ENCODE data around the gene BMP5.

Gene BMP5

GRCh38 chr6:55869674-55870073, 5.7 kb downstream of the BMP5 start:
- Histone ChIP-seq H3K36me3 (ENCODE audit: insufficient read depth, low read length) (no peaks in the 10 kb centered on the region), H3K9me3 (replicated peaks; ENCODE audit: low read length) (no peaks in the 10 kb centered on the region), H3K27me3 (ENCODE audit: control insufficient read depth, insufficient read depth, low read length) (peaks cover 5% of the 10 kb centered on the region), H3K9ac (ENCODE audit: low read depth, low read length) (no peak overlapping the region), H3K4me2 (ENCODE audit: low read length) (no peak overlapping the region), H3K4me1 (ENCODE audit: control insufficient read depth, insufficient read depth, low read length) (no peaks in the 10 kb centered on the region), H3K4me3 (ENCODE audit: low read length) (no peak overlapping the region)

DNA sequence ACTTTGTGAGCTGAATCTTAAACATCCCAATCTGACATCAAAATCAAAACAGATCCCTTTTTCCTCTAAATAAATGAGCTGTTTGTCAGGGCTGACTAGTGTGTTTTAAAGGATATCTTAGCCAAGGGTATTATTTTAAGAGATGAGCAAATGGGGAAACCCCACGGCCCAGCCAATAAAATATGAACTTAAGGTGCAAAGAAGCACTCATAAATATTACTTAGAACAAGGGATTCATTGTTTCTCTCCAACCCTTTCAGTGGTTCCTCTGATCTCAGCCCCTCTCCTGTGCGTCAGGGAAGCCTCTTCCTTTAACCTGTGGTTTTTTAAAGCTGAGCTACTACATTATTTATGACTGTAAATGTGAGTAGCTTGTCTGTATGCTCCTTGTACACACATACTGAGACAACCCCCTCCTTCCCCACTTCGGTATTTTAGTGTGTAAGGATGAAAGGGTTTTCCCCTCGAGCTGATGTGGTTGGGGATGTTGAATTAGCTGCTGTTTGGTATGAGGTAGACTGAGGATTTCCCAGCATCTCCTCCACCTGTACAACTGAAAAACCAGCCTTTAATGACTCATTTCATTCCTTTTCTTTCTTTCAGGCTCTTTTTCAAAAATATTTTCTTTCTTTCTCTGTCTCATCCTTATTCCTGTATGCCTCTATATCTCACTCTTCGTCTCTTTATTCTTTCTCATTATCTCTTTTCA, 6.5 kb downstream of the BMP5 start:
- no peaks in the 10 kb centered on the region for H3K9me3 ChIP-seq (replicated peaks; ENCODE audit: low read length)
- no peak overlapping the region for H3K4me3 ChIP-seq (ENCODE audit: low read length)
- H3K4me1 ChIP-seq (ENCODE audit: control insufficient read depth, insufficient read depth, low read length), result no peaks in the 10 kb centered on the region
- peaks cover 5% of the 10 kb centered on the region for H3K27me3 ChIP-seq (ENCODE audit: control insufficient read depth, insufficient read depth, low read length)
- H3K36me3 ChIP-seq (ENCODE audit: insufficient read depth, low read length), result no peaks in the 10 kb centered on the region
- H3K9ac ChIP-seq (ENCODE audit: low read depth, low read length), result no peak overlapping the region
- no peak overlapping the region for H3K4me2 ChIP-seq (ENCODE audit: low read length)

GRCh38 chr6:55868176-55868575, 7.2 kb downstream of the BMP5 start:
- Histone ChIP-seq H3K4me1 (ENCODE audit: control insufficient read depth, insufficient read depth, low read length) (no peaks in the 10 kb centered on the region), H3K27me3 (ENCODE audit: control insufficient read depth, insufficient read depth, low read length) (peaks cover 5% of the 10 kb centered on the region), H3K9me3 (replicated peaks; ENCODE audit: low read length) (no peaks in the 10 kb centered on the region), H3K4me2 (ENCODE audit: low read length) (no peak overlapping the region), H3K4me3 (ENCODE audit: low read length) (no peak overlapping the region), H3K36me3 (ENCODE audit: insufficient read depth, low read length) (no peaks in the 10 kb centered on the region), H3K9ac (ENCODE audit: low read depth, low read length) (no peak overlapping the region)

DNA sequence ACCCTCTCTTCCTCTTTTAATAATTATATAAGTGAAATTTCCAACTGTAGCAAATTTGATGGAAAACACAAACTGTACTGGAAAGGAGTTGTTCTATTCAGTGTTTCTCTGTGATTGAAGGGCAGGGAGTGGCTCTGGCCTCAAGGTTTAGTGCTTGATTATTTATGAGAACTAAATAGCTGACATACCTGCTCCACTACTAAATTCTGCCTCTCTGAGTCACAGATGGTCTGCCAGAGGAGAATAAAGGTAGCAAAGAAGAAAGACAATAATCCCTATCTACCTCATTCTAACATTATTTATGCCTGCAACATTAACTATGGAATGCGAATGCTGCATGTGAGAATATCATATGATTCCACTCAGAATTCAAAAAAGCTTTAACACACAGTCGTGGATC, 9.3 kb downstream of the BMP5 start:
- no peak overlapping the region for H3K4me2 ChIP-seq (ENCODE audit: low read length)
- peaks cover 5% of the 10 kb centered on the region for H3K27me3 ChIP-seq (ENCODE audit: control insufficient read depth, insufficient read depth, low read length)
- H3K4me1 ChIP-seq (ENCODE audit: control insufficient read depth, insufficient read depth, low read length), result no peaks in the 10 kb centered on the region
- H3K9ac ChIP-seq (ENCODE audit: low read depth, low read length), result no peak overlapping the region
- no peaks in the 10 kb centered on the region for H3K9me3 ChIP-seq (replicated peaks; ENCODE audit: low read length)
- no peak overlapping the region for H3K4me3 ChIP-seq (ENCODE audit: low read length)
- H3K36me3 ChIP-seq (ENCODE audit: insufficient read depth, low read length), result no peaks in the 10 kb centered on the region

- no peak overlapping the region for H3K4me2 ChIP-seq (ENCODE audit: low read length)
- no peaks in the 10 kb centered on the region for H3K9me3 ChIP-seq (replicated peaks; ENCODE audit: low read length)
- no peak overlapping the region for H3K9ac ChIP-seq (ENCODE audit: low read depth, low read length)
- no peaks in the 10 kb centered on the region for H3K27me3 ChIP-seq (ENCODE audit: control insufficient read depth, insufficient read depth, low read length)
- no peak overlapping the region for H3K4me3 ChIP-seq (ENCODE audit: low read length)
- no peaks in the 10 kb centered on the region for H3K36me3 ChIP-seq (ENCODE audit: insufficient read depth, low read length)
- H3K4me1 ChIP-seq (ENCODE audit: control insufficient read depth, insufficient read depth, low read length), result no peaks in the 10 kb centered on the region
Observed at GRCh38 chr6:55853008-55854001, 22.1 kb downstream of the BMP5 start.

- Histone ChIP-seq H3K9ac (ENCODE audit: low read depth, low read length) (no peak overlapping the region), H3K4me1 (ENCODE audit: control insufficient read depth, insufficient read depth, low read length) (no peaks in the 10 kb centered on the region), H3K4me2 (ENCODE audit: low read length) (no peak overlapping the region), H3K4me3 (ENCODE audit: low read length) (no peak overlapping the region), H3K36me3 (ENCODE audit: insufficient read depth, low read length) (no peaks in the 10 kb centered on the region), H3K9me3 (replicated peaks; ENCODE audit: low read length) (no peaks in the 10 kb centered on the region), H3K27me3 (ENCODE audit: control insufficient read depth, insufficient read depth, low read length) (no peaks in the 10 kb centered on the region)
Observed at GRCh38 chr6:55841341-55841740, 34.0 kb downstream of the BMP5 start.

- no peak overlapping the region for H3K9ac ChIP-seq (ENCODE audit: low read depth, low read length)
- no peaks in the 10 kb centered on the region for H3K27me3 ChIP-seq (ENCODE audit: control insufficient read depth, insufficient read depth, low read length)
- H3K9me3 ChIP-seq (replicated peaks; ENCODE audit: low read length), result no peaks in the 10 kb centered on the region
- H3K36me3 ChIP-seq (ENCODE audit: insufficient read depth, low read length), result no peaks in the 10 kb centered on the region
- H3K4me1 ChIP-seq (ENCODE audit: control insufficient read depth, insufficient read depth, low read length), result no peaks in the 10 kb centered on the region
- H3K4me3 ChIP-seq (ENCODE audit: low read length), result no peak overlapping the region
- H3K4me2 ChIP-seq (ENCODE audit: low read length), result no peak overlapping the region
Observed at GRCh38 chr6:55839080-55839479, 36.3 kb downstream of the BMP5 start.

DNA sequence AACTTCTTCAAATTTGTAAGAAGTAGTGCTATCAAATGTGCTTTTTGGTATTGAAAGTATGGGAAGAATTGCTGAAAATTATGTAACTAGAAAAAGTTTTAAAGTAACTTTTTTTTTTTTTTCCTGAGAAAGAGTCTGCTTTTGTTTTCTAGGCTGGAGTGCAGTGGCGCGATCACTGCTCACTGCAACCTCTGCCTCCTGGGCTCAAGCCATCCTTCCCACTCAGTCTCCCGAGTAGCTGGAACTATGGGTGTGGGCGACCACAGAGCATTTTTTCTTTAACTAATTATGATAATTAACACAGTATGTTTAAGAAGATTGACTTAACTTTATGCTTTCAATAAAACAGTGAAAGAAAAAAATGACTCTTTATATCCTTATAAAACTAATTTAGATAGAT, 38.4 kb downstream of the BMP5 start:
- Histone ChIP-seq H3K9me3 (replicated peaks; ENCODE audit: low read length) (no peaks in the 10 kb centered on the region), H3K4me1 (ENCODE audit: control insufficient read depth, insufficient read depth, low read length) (no peaks in the 10 kb centered on the region), H3K36me3 (ENCODE audit: insufficient read depth, low read length) (no peaks in the 10 kb centered on the region), H3K4me3 (ENCODE audit: low read length) (no peak overlapping the region), H3K9ac (ENCODE audit: low read depth, low read length) (no peak overlapping the region), H3K27me3 (ENCODE audit: control insufficient read depth, insufficient read depth, low read length) (no peaks in the 10 kb centered on the region), H3K4me2 (ENCODE audit: low read length) (no peak overlapping the region)

DNA sequence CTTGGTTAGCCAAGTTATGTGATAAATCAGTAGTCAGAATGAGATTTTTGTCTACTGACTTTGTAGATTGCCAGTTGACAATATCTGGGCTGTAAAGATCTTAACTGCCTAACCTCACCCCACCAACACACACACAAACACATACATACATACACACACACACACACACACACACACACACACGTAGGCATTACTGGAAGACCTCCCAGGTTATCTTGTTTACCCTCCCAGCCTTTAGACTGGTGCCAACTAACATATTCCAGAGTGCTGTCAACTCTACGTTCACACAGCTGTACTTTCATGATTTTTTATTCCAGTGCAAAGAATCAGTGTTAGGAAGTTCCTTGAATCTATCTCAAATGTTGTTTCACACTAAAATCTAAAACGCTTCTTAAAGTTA, 38.9 kb downstream of the BMP5 start:
- Histone ChIP-seq H3K4me2 (ENCODE audit: low read length) (no peak overlapping the region), H3K9me3 (replicated peaks; ENCODE audit: low read length) (no peaks in the 10 kb centered on the region), H3K27me3 (ENCODE audit: control insufficient read depth, insufficient read depth, low read length) (no peaks in the 10 kb centered on the region), H3K4me3 (ENCODE audit: low read length) (no peak overlapping the region), H3K9ac (ENCODE audit: low read depth, low read length) (no peak overlapping the region), H3K4me1 (ENCODE audit: control insufficient read depth, insufficient read depth, low read length) (no peaks in the 10 kb centered on the region), H3K36me3 (ENCODE audit: insufficient read depth, low read length) (no peaks in the 10 kb centered on the region)

GRCh38 chr6:55835220-55835619, 40.2 kb downstream of the BMP5 start:
- H3K9ac ChIP-seq (ENCODE audit: low read depth, low read length), result no peak overlapping the region
- H3K36me3 ChIP-seq (ENCODE audit: insufficient read depth, low read length), result no peaks in the 10 kb centered on the region
- no peaks in the 10 kb centered on the region for H3K4me1 ChIP-seq (ENCODE audit: control insufficient read depth, insufficient read depth, low read length)
- H3K4me2 ChIP-seq (ENCODE audit: low read length), result no peak overlapping the region
- H3K27me3 ChIP-seq (ENCODE audit: control insufficient read depth, insufficient read depth, low read length), result no peaks in the 10 kb centered on the region
- no peaks in the 10 kb centered on the region for H3K9me3 ChIP-seq (replicated peaks; ENCODE audit: low read length)
- no peak overlapping the region for H3K4me3 ChIP-seq (ENCODE audit: low read length)

DNA sequence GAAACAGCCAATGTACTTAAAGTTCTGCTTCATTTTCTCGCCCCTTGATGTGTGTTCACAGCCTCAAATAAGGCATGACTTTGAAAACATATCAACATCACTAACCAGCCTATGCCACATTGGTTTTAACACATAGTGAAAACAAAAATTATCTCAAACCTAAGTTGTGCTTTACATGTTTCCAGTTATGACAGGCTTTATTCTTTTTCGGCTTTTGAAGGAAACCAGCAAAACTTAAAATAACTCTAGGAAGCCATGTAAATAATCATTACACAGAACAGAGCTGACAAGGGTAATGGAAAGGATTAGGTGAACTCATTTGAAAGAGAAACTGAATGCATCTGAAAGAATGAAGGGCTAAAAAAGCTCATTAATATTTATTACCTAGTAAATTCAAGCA, 42.1 kb downstream of the BMP5 start:
- Histone ChIP-seq H3K9ac (ENCODE audit: low read depth, low read length) (no peak overlapping the region), H3K9me3 (replicated peaks; ENCODE audit: low read length) (no peaks in the 10 kb centered on the region), H3K4me1 (ENCODE audit: control insufficient read depth, insufficient read depth, low read length) (no peaks in the 10 kb centered on the region), H3K4me2 (ENCODE audit: low read length) (no peak overlapping the region), H3K36me3 (ENCODE audit: insufficient read depth, low read length) (no peaks in the 10 kb centered on the region), H3K27me3 (ENCODE audit: control insufficient read depth, insufficient read depth, low read length) (no peaks in the 10 kb centered on the region), H3K4me3 (ENCODE audit: low read length) (no peak overlapping the region)

Measured in skeletal muscle satellite cell (primary cell).